Stimulated activated CD8-positive, alpha-beta memory T cell treated with anti-CD3 and anti-CD28 coated beads, Interleukin-4, amount 100 ng/mL, for 24 hours (primary cell): ENCODE data around the gene DCAF5.
A peak's percentile ranks its signal among the peaks of the same experiment; 100 is the strongest.

Experiments
- DNase-seq: peaks from one replicate; pipeline ENCODE4 v3.0.0-alpha.2; 2020; ENCODE audit warnings: low read depth

The DCAF5 gene

GRCh38 chr14:69139743-69140142 is 13.2 kb downstream of the DCAF5 start:
- no peak for DNase-seq

GRCh38 chr14:69137843-69138535 is 14.9 kb downstream of the DCAF5 start:
- peak; percentile 19 for DNase-seq

GRCh38 chr14:69137416-69137815 is 15.5 kb downstream of the DCAF5 start:
- no peak for DNase-seq

DNA sequence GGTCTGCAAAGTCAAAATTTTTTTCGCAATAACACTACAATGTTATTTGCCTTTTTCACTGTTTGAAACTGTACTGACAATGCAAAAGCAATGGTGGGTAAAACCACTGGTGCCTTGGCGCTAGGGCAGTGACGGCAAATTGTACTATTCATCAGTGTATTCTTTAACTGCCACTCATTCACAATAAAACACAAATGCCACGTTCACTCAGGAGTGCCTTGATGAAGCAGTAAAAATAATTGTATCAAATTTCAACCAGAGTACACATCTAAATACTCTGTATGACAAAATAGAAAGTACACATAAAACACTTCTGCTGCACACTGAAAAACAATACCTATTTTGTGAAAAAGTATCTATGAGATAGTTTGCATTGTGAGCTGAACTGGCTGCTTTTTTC is 17.8 kb downstream of the DCAF5 start:
- no peak for DNase-seq

DNA sequence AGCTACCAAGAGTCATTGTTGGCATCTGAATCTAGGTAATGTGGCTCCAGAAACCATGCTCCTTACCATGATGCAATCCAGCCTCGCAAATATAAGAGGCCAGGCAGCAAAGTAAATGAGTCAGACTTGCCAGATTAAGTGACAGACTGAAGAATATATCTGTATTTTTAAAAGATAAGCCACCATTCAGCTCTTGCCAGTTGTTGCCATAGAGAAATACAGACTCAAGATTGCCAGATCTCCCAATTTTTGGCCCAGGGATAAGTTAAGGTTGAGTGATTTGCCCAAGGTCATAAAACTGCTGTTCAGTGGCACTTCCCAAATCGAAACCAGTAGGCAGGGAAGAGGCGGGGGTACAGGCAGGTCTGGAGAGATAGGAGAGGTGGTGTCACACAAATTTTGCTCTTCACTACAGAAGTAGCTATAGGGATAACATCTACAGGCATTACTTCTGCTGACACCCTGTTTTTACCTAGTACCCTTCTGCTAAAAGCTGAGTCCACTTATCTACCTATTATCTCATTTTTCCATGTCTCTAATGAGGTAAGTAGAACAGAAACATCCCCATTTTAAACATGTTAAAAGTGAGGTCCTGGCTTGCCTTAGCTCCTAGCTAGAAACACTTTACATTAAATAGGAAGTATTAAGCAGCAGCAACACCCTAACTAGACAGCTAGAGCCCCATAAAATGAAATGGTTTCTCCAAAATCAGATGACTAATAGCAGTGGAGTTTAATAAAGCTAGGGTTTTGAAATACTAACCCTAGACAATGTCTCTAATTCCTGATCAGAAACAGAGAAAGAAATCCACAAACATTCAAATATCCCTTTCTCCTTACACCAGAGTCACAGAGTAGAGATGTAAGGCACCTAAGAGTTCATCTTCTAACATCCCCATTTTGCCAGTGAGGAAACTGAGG is 19.5 kb downstream of the DCAF5 start:
- DNase-seq, result no peak

DNA sequence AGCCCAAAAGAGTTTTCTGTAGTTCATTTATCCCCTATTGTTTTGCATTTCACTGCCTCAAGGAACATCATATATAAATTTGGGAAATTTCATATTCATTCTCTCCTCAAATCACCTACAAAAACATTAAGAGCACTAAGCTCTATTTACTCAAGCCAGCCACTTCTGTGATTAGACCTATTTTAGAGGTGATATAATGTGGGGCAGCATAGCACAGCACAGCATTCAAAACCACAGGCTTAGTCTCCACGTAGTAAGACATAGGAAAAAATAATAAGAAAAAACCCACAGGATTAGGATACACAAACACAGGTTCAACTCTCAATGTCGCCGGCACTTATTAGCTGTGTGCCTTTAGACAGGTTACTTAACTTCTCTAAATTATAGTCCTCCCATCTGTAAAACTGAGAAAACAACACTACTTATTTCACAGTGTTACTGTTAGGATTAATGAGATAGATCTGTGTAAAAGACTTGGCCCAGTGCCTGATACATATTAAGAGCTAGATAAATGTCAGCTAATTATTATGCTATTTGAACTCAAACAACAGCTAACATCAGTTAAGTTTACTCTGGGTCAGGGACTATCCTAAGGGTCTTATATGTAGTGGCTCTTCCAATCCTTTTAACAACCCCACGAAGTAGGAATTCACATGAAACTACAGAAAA is 20.3 kb downstream of the DCAF5 start:
- DNase-seq, result no peak

- DNase-seq, result no peak
Measured at GRCh38 chr14:69131176-69131575, 21.7 kb downstream of the DCAF5 start.

- DNase-seq, result peak; percentile 51
Measured at GRCh38 chr14:69129264-69129880, 23.5 kb downstream of the DCAF5 start.

DNA sequence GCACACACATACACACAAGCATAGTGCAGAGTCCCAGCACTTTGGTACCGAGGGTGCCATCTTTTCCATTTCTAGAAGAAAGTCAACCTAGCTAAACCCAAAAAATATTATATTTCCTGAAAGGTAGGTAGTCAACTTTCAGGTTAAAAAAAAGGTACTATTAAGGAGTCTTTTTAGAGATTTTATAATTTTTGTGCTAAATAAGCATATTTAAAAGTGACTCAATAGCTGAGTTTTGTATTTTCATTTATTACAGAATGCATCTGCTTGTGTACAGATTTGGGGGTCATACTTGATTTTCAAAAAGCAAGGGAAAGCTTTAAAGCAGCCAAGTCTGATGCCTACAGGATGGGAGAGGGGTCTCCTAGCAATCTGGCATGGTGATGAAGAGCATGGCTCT is 34.6 kb downstream of the DCAF5 start:
- DNase-seq, result no peak

- no peak for DNase-seq
Measured at GRCh38 chr14:69117020-69117767, 35.7 kb downstream of the DCAF5 start.

GRCh38 chr14:69115407-69116185 is 37.3 kb downstream of the DCAF5 start:
- DNase-seq, result no peak

DNA sequence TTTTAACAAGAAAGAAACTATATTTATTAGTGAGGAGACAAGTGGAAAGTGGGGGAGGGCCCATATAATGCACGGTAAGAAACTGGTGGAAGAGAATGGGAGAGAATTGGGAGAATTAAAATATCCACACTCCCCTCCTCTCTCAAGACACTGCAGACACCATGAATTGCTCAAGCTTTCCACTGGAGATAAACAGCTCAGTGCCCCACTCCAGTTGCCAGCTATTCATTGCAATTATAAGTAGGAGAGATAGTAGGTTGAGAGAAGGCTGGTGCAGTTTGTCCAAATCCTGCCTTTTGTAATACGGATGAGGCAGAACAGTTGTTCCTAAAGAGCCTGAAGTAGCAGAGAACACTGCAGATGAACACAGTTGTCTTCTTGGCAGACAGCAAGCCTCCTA is 38.2 kb downstream of the DCAF5 start:
- no peak for DNase-seq

DNA sequence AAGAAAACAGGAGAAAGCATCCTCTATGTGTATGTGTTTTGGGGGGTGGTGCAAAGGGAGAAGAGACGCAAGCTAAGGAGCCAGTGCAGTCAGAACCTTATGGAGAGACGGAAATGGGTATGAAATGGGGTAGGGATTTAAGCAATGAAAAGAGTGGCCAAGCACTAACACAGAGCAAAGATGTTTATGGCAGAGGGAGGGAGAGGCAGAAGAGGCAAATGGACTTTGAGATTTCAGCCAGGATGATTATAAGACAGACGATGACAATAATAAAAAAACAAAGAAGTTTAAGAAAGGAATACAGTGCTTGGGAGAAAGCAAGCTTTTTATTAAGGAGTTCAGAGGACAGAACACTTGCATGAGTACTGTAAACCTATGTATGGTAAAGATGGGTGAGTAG is 44.6 kb downstream of the DCAF5 start:
- no peak for DNase-seq

DNA sequence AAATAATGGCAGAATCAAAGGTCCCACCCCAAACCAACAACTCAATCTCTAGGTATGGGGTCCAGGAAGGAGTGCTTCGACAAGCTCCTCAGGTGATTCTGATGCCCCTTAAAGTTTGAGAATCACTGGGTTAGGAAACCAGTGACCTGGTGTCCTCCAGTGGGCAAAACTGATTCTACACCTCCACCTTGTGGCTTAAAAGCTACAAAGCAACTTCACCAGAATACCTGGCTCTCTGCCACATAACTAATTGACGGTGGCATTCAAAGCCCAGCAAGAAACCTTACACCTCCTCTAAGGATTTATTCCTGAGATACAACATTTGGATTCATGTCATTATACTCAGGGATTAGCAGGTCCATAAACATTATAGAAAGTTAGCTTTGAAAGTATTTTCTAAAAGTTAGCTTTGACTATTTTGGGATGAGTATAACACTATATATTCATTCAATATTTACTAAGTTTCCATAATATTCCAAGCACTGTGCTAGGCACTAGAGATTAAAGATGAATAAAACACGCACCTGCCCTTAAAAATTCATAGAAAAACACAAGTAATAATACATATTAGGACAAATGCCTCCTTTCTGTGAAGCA is 45.4 kb downstream of the DCAF5 start:
- DNase-seq, result no peak

DNA sequence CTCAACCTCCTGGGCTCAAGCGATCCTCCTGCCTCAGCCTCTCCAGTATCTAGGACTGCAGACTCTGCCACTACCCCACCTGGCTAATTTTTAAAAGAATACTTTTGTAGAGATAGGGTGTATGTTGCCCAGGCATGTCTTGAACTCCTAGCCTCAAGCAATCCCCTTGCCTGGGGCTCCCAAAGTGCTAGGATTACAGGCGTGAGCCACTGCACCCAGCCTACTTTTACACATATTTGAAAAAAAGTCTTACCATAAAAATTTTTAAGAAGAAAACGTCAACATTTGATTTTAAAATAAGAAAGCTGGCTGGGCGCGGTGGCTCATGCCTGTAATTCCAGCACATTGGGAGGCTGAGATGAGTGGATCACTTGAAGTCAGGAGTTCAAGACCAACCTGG is 46.5 kb downstream of the DCAF5 start:
- DNase-seq, result no peak

- no peak for DNase-seq
Measured at GRCh38 chr14:69105326-69105725, 47.6 kb downstream of the DCAF5 start.

DNA sequence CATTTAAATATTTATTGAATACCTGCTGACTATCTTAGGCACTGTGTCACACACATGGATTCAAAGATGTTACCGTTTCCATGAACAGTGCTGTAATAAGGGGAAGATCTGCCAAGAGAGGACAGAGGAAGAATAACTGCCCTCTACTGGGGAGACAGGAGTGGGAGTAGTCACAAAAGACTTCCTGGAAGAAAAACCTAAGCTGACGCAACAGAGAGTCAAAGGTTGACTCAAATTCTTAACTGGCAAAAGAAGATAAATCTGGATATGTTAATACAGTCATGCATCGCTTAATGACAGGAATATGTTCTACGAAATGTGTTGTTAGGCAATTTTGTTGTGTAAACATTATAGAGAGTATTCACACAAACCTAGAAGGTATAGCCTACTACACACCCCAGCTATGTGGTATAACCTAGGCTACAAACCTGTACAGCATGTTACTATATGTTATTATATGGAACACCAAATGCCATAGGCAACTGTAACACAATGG is 51.5 kb downstream of the DCAF5 start:
- no peak for DNase-seq

DNA sequence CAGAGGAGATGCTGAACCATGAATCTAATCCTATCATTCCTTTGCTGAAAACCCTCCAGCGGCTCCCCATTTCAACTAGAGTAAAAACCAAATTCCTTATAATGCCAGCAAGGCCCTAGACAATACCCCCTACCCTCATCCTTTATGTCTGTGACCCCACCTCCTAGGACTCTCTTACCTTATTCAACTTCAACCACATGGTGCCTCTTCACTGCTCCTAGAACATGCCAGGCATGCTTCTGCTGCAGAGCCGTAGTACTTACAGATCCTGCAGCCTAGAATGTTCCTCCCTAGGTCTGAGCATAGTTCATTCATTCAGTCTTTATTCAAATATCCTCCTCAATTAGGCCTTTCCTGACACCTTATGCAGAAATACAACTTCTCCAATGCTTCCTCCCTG is 54.9 kb downstream of the DCAF5 start:
- DNase-seq, result no peak

DNA sequence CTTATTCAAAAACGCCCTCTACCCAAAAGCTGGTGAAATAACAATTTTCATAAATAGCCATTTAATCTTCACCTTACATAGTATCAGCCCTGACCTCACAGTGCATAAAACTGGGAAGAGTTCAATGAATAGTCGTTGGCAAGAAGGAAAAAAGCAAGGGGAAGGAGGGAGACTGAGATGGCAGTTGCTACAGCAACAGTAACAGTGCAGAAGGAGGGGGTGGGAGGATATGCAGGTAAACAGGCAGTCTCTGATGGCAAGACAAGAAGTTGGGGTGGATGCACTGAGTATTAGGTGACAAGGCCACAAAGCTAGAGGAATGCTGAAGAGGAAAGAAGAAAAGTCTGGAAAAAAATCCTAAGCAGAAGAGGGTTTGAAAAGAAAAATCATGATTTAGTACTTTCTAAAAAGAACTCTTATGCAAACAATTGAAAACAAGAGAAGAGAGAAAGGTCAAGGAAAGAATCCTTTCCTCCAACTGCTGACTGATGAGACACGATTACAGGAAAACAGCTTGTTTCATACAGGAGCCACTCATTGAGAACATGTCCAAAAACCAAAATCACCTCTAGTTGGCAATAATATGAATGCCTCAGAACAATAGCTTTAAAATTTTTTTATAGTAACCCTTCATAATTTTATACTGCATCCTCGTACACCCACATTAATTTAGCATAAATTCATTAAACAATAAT is 56.0 kb downstream of the DCAF5 start:
- DNase-seq, result no peak

GRCh38 chr14:69096246-69096645 is 56.7 kb downstream of the DCAF5 start:
- DNase-seq, result no peak
